Colonic mucosa (tissue), 4 donors: ENCODE measurements around the gene WDR47. TPM values are rescaled to one million over a fixed set of nuclear protein-coding genes. Genes with fewer than 3 reads are reported as not detected.
A peak's percentile ranks its signal among the peaks of the same experiment; 100 is the strongest.
"Not testable (repeated sequence)": the region's sequence is repeated elsewhere in the genome, so short reads cannot be mapped to it uniquely, and the experiment has no call there.

Experiments
- DNase-seq: peaks from one replicate; pipeline ENCODE4 v3.0.0-alpha.2; 2020
- H3K27ac ChIP-seq: fragments of 200-600 bp; one replicate; pipeline ENCODE4 v1.8.0; 2021
- H3K27me3 ChIP-seq: fragments of 200-600 bp; one replicate; pipeline ENCODE4 v1.8.0; 2021
- H3K36me3 ChIP-seq: fragments of 200-600 bp; one replicate; pipeline ENCODE4 v1.8.0; 2021
- H3K4me1 ChIP-seq: fragments of 200-600 bp; one replicate; pipeline ENCODE4 v1.8.0; 2021; ENCODE audit warnings: mild to moderate bottlenecking
- H3K4me3 ChIP-seq: fragments of 200-600 bp; one replicate; pipeline ENCODE4 v1.8.0; 2021
- H3K9ac ChIP-seq, 2 donors: one replicate each; pipeline ENCODE4 v1.7.0; 2013; ENCODE audit warnings: control low read depth in 2 of 2, low read depth in 2 of 2, low read length in 2 of 2
- H3K9me3 ChIP-seq: fragments of 200-600 bp; one replicate; pipeline ENCODE4 v1.8.0; 2021
- intact Hi-C: fragments of 100-400 bp; cut with DNase I; formaldehyde crosslinking; loops from one replicate; pipeline ENCODE4 v1.14.1; 2022
- total RNA-seq, 2 donors: library from RNA; stranded (reverse); fragmentation: NEBNext Ultra II Directional in 1 of 2; extraction: Animal tissue kit (Norgen Biotek cat#: 25700) in 1 of 2; gene quantifications; one replicate each; pipeline ENCODE4 v1.2.1, GENCODE V29; 2021
- TF ChIP-seq, protein P1 (sequence below): fragments of 200-600 bp; IDR thresholded peaks from one replicate; pipeline ENCODE4 v1.8.0; 2022; ENCODE audit warnings: antibody characterized with exemption, mild to moderate bottlenecking
- donor health status: healthy.
- donor health status: DM: no; HTN: no; CAD: no.
- donor health status: DM: no; HTN: no; CAD: no.

Gene WDR47
- total RNA-seq, 2 donors from 2014 or later: 5.2 to 7.7 TPM

GRCh38 chr1:109040627-109040988 is 1.3 kb downstream of the WDR47 start:
- intact Hi-C loops: no loop called here
- no peak for DNase-seq
- Histone ChIP-seq H3K4me3 (peak overlapping the region; percentile 94), H3K4me1 (no peaks in the 10 kb centered on the region), H3K36me3 (no peaks in the 10 kb centered on the region), H3K27me3 (no peaks in the 10 kb centered on the region), H3K27ac (no peak overlapping the region), H3K9ac (peak overlapping the region in 1 of 2 donors; percentile 26), H3K9me3 (no peaks in the 10 kb centered on the region)
- TF ChIP-seq, protein P1, sequence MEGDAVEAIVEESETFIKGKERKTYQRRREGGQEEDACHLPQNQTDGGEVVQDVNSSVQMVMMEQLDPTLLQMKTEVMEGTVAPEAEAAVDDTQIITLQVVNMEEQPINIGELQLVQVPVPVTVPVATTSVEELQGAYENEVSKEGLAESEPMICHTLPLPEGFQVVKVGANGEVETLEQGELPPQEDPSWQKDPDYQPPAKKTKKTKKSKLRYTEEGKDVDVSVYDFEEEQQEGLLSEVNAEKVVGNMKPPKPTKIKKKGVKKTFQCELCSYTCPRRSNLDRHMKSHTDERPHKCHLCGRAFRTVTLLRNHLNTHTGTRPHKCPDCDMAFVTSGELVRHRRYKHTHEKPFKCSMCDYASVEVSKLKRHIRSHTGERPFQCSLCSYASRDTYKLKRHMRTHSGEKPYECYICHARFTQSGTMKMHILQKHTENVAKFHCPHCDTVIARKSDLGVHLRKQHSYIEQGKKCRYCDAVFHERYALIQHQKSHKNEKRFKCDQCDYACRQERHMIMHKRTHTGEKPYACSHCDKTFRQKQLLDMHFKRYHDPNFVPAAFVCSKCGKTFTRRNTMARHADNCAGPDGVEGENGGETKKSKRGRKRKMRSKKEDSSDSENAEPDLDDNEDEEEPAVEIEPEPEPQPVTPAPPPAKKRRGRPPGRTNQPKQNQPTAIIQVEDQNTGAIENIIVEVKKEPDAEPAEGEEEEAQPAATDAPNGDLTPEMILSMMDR: no peak

- TF ChIP-seq, protein P1: no peak
- H3K4me3 ChIP-seq: no peak overlapping the region
- no peak for DNase-seq
- no peaks in the 10 kb centered on the region for H3K9me3 ChIP-seq
- H3K4me1 ChIP-seq: no peaks in the 10 kb centered on the region
- H3K27me3 ChIP-seq: no peaks in the 10 kb centered on the region
- intact Hi-C loops: no loop called here
- no peak overlapping the region for H3K27ac ChIP-seq
- no peak overlapping the region for H3K9ac ChIP-seq
- H3K36me3 ChIP-seq: no peaks in the 10 kb centered on the region
Observed at GRCh38 chr1:109034382-109034781, 7.5 kb downstream of the WDR47 start.

DNA sequence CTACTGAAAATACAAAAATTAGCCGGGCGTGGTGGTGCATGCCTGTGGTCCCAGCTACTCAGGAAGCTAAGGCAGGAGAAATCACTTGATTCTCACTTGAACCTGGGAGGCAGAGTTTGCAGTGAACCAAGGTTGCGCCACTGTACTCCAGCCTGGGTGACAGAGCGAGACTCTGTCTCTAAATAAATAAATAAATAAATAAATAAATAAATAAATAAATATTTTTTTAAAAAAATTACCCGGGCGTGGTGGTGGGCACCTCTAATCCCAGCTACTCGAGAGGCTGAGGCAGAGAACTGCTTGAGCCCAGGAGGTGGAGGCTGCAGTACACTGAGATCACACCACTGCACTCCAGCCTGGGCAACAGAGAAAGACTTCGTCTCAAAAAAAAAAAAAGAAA is 12.4 kb downstream of the WDR47 start:
- H3K27ac ChIP-seq, H3K9ac ChIP-seq, H3K4me1 ChIP-seq, intact Hi-C loops, DNase-seq, H3K9me3 ChIP-seq, H3K27me3 ChIP-seq, H3K36me3 ChIP-seq, H3K4me3 ChIP-seq: not testable (repeated sequence)

GRCh38 chr1:109027841-109028240 is 14.1 kb downstream of the WDR47 start:
- intact Hi-C loops: no loop called here
- no peak for DNase-seq
- no peak overlapping the region for H3K4me3 ChIP-seq
- H3K9ac ChIP-seq: no peak overlapping the region
- H3K36me3 ChIP-seq: no peaks in the 10 kb centered on the region
- H3K27ac ChIP-seq: no peak overlapping the region
- no peaks in the 10 kb centered on the region for H3K27me3 ChIP-seq
- H3K9me3 ChIP-seq: no peaks in the 10 kb centered on the region
- TF ChIP-seq, protein P1: no peak
- H3K4me1 ChIP-seq: no peaks in the 10 kb centered on the region

GRCh38 chr1:109025694-109026093 is 16.2 kb downstream of the WDR47 start:
- no peaks in the 10 kb centered on the region for H3K4me1 ChIP-seq
- H3K4me3 ChIP-seq: no peak overlapping the region
- H3K27ac ChIP-seq: no peak overlapping the region
- DNase-seq: no peak
- no peaks in the 10 kb centered on the region for H3K36me3 ChIP-seq
- intact Hi-C loops: no loop called here
- TF ChIP-seq, protein P1: no peak
- H3K9me3 ChIP-seq: no peaks in the 10 kb centered on the region
- H3K27me3 ChIP-seq: no peaks in the 10 kb centered on the region
- no peak overlapping the region for H3K9ac ChIP-seq

DNA sequence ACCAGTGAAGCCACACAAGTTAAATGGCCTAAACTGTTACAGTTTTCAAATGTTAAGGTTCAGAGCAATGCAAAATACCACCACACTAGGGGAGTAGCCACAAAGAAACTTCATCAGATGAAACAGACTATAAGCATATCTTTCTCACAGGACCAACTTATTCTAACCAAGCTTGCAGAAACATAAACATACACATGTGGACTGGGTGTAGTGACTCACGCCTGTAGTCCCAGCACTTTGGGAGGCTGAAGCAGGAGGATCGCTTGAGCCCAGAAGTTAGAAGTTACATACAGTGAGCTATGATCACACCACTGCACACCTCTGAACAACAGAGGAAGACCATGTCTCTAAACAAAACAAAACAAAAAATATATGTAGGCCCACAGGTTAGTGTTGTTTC is 17.3 kb downstream of the WDR47 start:
- intact Hi-C loops: no loop called here
- H3K4me1 ChIP-seq: no peaks in the 10 kb centered on the region
- no peak overlapping the region for H3K9ac ChIP-seq
- no peaks in the 10 kb centered on the region for H3K9me3 ChIP-seq
- no peak overlapping the region for H3K27ac ChIP-seq
- H3K36me3 ChIP-seq: no peaks in the 10 kb centered on the region
- DNase-seq: no peak
- no peaks in the 10 kb centered on the region for H3K27me3 ChIP-seq
- H3K4me3 ChIP-seq: no peak overlapping the region
- TF ChIP-seq, protein P1: no peak
